Ascending aorta (tissue), 2 donors: Measurements from ENCODE around the gene ZBTB1. TPM values are rescaled to one million over a fixed set of nuclear protein-coding genes. Genes with fewer than 3 reads are reported as not detected.

Experiments
- DNase-seq, 2 donors: peaks; one replicate each; pipeline ENCODE4 v3.0.0-alpha.2; 2019; ENCODE audit warnings: low spot score in 2 of 2
- H3K27ac ChIP-seq, 2 donors: fragments of 200-600 bp; sonication (generic); one replicate each; pipeline ENCODE4 v1.5.1; 2016 to 2017; ENCODE audit warnings: mild to moderate bottlenecking in 1 of 2
- H3K27me3 ChIP-seq: fragments of 200-600 bp; sonication (generic); one replicate; pipeline ENCODE4 v1.5.1; 2017
- H3K36me3 ChIP-seq, 2 donors: fragments of 200-600 bp; sonication (generic); one replicate each; pipeline ENCODE4 v1.5.1; 2016
- H3K4me1 ChIP-seq, 2 donors: fragments of 200-600 bp; sonication (generic); one replicate each; pipeline ENCODE4 v1.5.1; 2016 to 2017; ENCODE audit warnings: mild to moderate bottlenecking in 1 of 2
- H3K4me3 ChIP-seq, 2 donors: fragments of 200-600 bp; sonication (generic); one replicate each; pipeline ENCODE4 v1.5.1; 2016 to 2017; ENCODE audit warnings: mild to moderate bottlenecking in 1 of 2
- H3K9me3 ChIP-seq, 2 donors: fragments of 200-600 bp; sonication (generic); one replicate each; pipeline ENCODE4 v1.5.1; 2016
- intact Hi-C: fragments of 100-400 bp; cut with DNase I; formaldehyde crosslinking; loops from one replicate; pipeline ENCODE4 v1.15.1; 2023
- total RNA-seq: library from RNA; depleted of rRNA; stranded (reverse); fragments of >200 nt; gene quantifications from one replicate; pipeline ENCODE4 v1.1.0, GENCODE V29; 2016
- TF ChIP-seq, protein P1 (sequence below), 3 experiments: fragments of 200-600 bp in 2 of 3; fragments of 450-650 bp in 1 of 3; sonication (generic) in 2 of 3; IDR thresholded peaks; one replicate each; pipeline ENCODE4 v1.5.1; 2016 to 2019; ENCODE audit warnings: antibody characterized with exemption in 3 of 3, mild to moderate bottlenecking in 1 of 3, moderate library complexity in 1 of 3

Gene ZBTB1
- total RNA-seq, 1 donor from 2014 or later = 57.0 TPM

- no peak for DNase-seq
- Histone ChIP-seq H3K9me3 (no peaks in the 10 kb centered on the region), H3K36me3 (peaks cover 5 to 6% of the 10 kb centered on the region in 2 donors), H3K27me3 (no peaks in the 10 kb centered on the region), H3K4me1 (peaks cover 6 to 18% of the 10 kb centered on the region in 2 donors), H3K4me3 (no peak overlapping the region), H3K27ac (no peak overlapping the region)
- TF ChIP-seq, protein P1, sequence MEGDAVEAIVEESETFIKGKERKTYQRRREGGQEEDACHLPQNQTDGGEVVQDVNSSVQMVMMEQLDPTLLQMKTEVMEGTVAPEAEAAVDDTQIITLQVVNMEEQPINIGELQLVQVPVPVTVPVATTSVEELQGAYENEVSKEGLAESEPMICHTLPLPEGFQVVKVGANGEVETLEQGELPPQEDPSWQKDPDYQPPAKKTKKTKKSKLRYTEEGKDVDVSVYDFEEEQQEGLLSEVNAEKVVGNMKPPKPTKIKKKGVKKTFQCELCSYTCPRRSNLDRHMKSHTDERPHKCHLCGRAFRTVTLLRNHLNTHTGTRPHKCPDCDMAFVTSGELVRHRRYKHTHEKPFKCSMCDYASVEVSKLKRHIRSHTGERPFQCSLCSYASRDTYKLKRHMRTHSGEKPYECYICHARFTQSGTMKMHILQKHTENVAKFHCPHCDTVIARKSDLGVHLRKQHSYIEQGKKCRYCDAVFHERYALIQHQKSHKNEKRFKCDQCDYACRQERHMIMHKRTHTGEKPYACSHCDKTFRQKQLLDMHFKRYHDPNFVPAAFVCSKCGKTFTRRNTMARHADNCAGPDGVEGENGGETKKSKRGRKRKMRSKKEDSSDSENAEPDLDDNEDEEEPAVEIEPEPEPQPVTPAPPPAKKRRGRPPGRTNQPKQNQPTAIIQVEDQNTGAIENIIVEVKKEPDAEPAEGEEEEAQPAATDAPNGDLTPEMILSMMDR (IDR thresholded peaks at IDR 0.05) = no peak
- intact Hi-C loops = no loop called here
Measured at GRCh38 chr14:64496764-64497163, 7.8 kb upstream of the ZBTB1 start.

DNA sequence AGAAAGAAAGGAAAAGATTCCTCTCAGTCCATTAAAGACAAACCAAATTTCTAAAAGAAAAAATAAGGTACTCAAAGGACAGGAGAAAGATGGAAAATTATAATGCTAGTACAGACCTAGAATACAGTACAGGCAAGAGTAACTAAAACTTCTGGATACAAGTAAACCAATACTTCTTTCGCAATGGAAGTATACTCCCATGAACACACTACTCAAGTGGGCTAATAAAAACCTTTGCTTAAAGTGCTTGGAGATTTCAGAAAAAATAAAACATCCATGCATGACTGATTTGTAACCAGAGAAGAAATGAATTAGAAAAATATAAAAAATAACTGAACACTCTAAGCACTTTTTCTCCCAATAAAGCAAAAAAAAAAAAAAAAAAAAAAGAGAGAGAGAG lies 4.5 kb upstream of the ZBTB1 start:
- peaks cover 0 to 3% of the 10 kb centered on the region in 2 donors for H3K36me3 ChIP-seq
- TF ChIP-seq, protein P1 (IDR thresholded peaks at IDR 0.05) = no peak
- DNase-seq = no peak
- H3K27me3 ChIP-seq = no peaks in the 10 kb centered on the region
- peaks cover 13 to 26% of the 10 kb centered on the region in 2 donors for H3K4me1 ChIP-seq
- H3K9me3 ChIP-seq = no peaks in the 10 kb centered on the region
- no peak overlapping the region for H3K27ac ChIP-seq
- intact Hi-C loops = loop anchor here (2.0 to 10.0 kb wide), 2 partner anchors 55 to 855 kb away; partner anchors contain the start of gene WDR89
- no peak overlapping the region for H3K4me3 ChIP-seq

DNA sequence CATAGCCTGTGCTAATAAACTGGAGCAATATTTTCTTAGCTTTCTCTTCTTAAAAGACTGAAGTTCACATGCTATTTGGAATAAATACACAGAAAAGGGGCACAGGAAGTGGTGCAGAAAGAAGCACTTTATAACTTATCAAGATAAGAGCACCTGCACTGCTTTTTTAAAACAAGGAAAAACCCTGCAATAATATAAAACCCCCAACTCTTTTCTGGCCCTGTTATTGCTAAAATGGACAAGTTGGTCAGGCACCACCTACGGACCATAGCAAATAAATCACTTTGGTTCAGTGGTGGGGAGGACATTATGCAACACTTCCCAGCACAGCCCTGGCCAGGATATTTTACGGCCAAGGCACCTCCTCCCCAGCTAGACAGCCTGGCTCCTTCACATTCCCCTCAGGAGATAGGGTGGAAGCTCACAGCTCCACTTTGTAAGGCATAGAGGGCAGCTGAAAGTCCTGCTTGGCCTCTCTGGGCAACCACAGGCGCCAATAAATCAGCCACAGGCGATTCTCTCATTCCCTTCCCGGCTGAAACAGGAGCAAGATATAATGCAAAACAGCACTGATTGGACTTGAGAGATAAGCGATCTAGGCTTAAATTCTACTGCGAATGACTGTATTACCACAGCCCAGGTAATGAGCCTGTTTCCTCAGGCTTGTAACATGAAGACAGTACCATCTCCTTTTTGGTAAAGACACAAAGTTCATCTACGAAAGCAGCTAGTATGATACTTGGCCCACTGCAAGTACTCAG lies 3.0 kb upstream of the ZBTB1 start:
- DNase-seq = peak in 1 of 2 donors; percentile 82
- TF ChIP-seq, protein P1 (IDR thresholded peaks at IDR 0.05) = peak in 1 of 3 experiments; percentile 7
- Histone ChIP-seq H3K4me3 (peak overlapping the region; percentile 91 to 94), H3K9me3 (no peaks in the 10 kb centered on the region), H3K36me3 (no peaks in the 10 kb centered on the region), H3K27ac (peak overlapping the region; percentile 99), H3K4me1 (peaks cover 13 to 35% of the 10 kb centered on the region in 2 donors), H3K27me3 (no peaks in the 10 kb centered on the region)
- intact Hi-C loops = loop anchor here (2.0 to 10.0 kb wide), 2 partner anchors 57 to 857 kb away; partner anchors contain the start of gene WDR89

DNA sequence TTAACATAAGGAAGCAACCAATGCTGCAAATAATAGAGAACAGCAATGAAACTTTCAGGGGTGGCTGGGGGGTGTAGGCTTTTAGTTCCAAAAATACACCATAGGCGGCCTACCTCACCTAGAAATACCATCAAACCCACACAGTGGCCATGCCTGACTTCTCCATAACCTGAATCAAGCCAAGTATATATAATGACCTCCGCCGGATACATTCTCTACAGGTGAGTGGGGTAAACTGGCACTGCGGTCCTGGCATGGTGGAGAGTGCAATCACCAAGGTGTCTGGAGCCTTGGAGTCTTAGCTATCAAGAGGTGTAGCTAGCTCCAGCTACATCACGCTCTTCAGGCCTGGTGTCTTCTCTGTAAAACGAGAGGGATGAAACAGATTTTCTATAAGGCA lies 2.1 kb upstream of the ZBTB1 start:
- no peaks in the 10 kb centered on the region for H3K36me3 ChIP-seq
- peak overlapping the region; percentile 91 to 94 for H3K4me3 ChIP-seq
- intact Hi-C loops = loop anchor here (10.0 kb wide), 1 partner anchor 858 kb away; the partner anchor contains the start of gene WDR89
- H3K4me1 ChIP-seq = peaks cover 13 to 43% of the 10 kb centered on the region in 2 donors
- H3K27me3 ChIP-seq = no peaks in the 10 kb centered on the region
- no peak for DNase-seq
- no peaks in the 10 kb centered on the region for H3K9me3 ChIP-seq
- TF ChIP-seq, protein P1 (IDR thresholded peaks at IDR 0.05) = no peak
- H3K27ac ChIP-seq = peak overlapping the region; percentile 99

DNA sequence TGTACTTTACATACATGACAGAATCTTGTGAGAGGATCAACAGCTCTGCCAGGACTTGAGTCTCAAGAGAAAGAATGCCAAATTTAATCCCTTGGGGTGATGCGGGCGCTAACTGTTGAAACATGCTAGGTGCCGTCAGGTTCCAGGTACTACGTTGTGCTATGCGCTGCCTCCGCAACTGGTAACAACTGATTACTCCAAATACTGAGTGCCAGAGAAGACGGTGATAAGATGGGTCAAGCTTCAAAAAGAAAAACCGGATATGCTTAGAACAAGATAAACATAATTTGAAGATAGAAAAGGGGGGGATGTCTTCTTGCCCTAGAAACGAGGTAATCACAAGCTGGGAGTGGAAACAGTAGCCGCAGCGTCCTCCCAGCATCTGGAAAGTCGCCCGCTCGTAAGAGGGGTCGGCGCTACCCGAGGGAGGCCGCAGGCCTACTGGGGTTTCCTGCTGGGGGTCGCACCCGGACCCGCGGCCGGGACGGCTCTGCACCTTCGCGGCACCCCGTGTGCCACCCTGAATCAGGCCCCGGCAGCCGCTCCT lies 1.6 kb upstream of the ZBTB1 start:
- Histone ChIP-seq H3K27me3 (no peaks in the 10 kb centered on the region), H3K4me1 (peaks cover 13 to 44% of the 10 kb centered on the region in 2 donors), H3K36me3 (no peaks in the 10 kb centered on the region), H3K9me3 (no peaks in the 10 kb centered on the region), H3K4me3 (peak overlapping the region; percentile 91 to 94), H3K27ac (peak overlapping the region; percentile 99)
- TF ChIP-seq, protein P1 (IDR thresholded peaks at IDR 0.05) = no peak
- intact Hi-C loops = loop anchor here (1.0 to 10.0 kb wide), 2 partner anchors 37 to 858 kb away; partner anchors contain the start of genes HSPA2 and WDR89
- no peak for DNase-seq
